ENCODE results near the gene GBP6.
"Not testable (repeated sequence)": the region's sequence is repeated elsewhere in the genome, so short reads cannot be mapped to it uniquely, and the experiment has no call there.

GBP6 gene

GRCh38 chr1:89364954-89365550 is 1.2 kb downstream of the GBP6 start:
- no peak overlapping the region for H3K4me3 ChIP-seq (ENCODE audit: low read depth, low read length)

GRCh38 chr1:89367221-89367620 is 3.4 kb downstream of the GBP6 start:
- no peak overlapping the region for H3K4me3 ChIP-seq (ENCODE audit: low read depth, low read length)

GRCh38 chr1:89369331-89369730 is 5.5 kb downstream of the GBP6 start:
- no peak overlapping the region for H3K4me3 ChIP-seq (ENCODE audit: low read depth, low read length)

- H3K4me3 ChIP-seq (ENCODE audit: low read depth, low read length) = not testable (repeated sequence)
Measured at GRCh38 chr1:89373810-89374209, 10.0 kb downstream of the GBP6 start.

GRCh38 chr1:89378001-89378400 is 14.1 kb downstream of the GBP6 start:
- H3K4me3 ChIP-seq (ENCODE audit: low read depth, low read length) = no peak overlapping the region

- no peak overlapping the region for H3K4me3 ChIP-seq (ENCODE audit: low read depth, low read length)
Measured at GRCh38 chr1:89381618-89382017, 17.8 kb downstream of the GBP6 start.

- H3K4me3 ChIP-seq (ENCODE audit: low read depth, low read length) = no peak overlapping the region
Measured at GRCh38 chr1:89382479-89382878, 18.6 kb downstream of the GBP6 start.

- H3K4me3 ChIP-seq (ENCODE audit: low read depth, low read length) = no peak overlapping the region
Measured at GRCh38 chr1:89383185-89383584, 19.3 kb downstream of the GBP6 start.

- H3K4me3 ChIP-seq (ENCODE audit: low read depth, low read length) = no peak overlapping the region
Measured at GRCh38 chr1:89390707-89391106, 26.8 kb downstream of the GBP6 start.

- no peak overlapping the region for H3K4me3 ChIP-seq (ENCODE audit: low read depth, low read length)
Measured at GRCh38 chr1:89391686-89392085, 27.8 kb downstream of the GBP6 start.

- H3K4me3 ChIP-seq (ENCODE audit: low read depth, low read length) = no peak overlapping the region
Measured at GRCh38 chr1:89394851-89395250, 31.0 kb downstream of the GBP6 start.

GRCh38 chr1:89396902-89397301 is 33.0 kb downstream of the GBP6 start:
- H3K4me3 ChIP-seq (ENCODE audit: low read depth, low read length) = no peak overlapping the region

GRCh38 chr1:89405275-89405929 is 41.5 kb downstream of the GBP6 start:
- H3K4me3 ChIP-seq (ENCODE audit: low read depth, low read length) = no peak overlapping the region

GRCh38 chr1:89407360-89407759 is 43.5 kb downstream of the GBP6 start:
- H3K4me3 ChIP-seq (ENCODE audit: low read depth, low read length) = no peak overlapping the region

GRCh38 chr1:89407768-89408167 is 43.9 kb downstream of the GBP6 start:
- not testable (repeated sequence) for H3K4me3 ChIP-seq (ENCODE audit: low read depth, low read length)

- H3K4me3 ChIP-seq (ENCODE audit: low read depth, low read length) = no peak overlapping the region
Measured at GRCh38 chr1:89425056-89425455, 61.2 kb downstream of the GBP6 start.

GRCh38 chr1:89429062-89429461 is 65.2 kb downstream of the GBP6 start:
- no peak overlapping the region for H3K4me3 ChIP-seq (ENCODE audit: low read depth, low read length)

- not testable (repeated sequence) for H3K4me3 ChIP-seq (ENCODE audit: low read depth, low read length)
Measured at GRCh38 chr1:89429681-89430080, 65.8 kb downstream of the GBP6 start.

GRCh38 chr1:89433421-89433820 is 69.6 kb downstream of the GBP6 start:
- no peak overlapping the region for H3K4me3 ChIP-seq (ENCODE audit: low read depth, low read length)

GRCh38 chr1:89434058-89434780 is 70.4 kb downstream of the GBP6 start:
- H3K4me3 ChIP-seq (ENCODE audit: low read depth, low read length) = not testable (repeated sequence)

Data from iPS-11a (cell line).